ENCODE data around the gene TH.
"Not testable (repeated sequence)": the region's sequence is repeated elsewhere in the genome, so short reads cannot be mapped to it uniquely, and the experiment has no call there.

TH gene

DNA sequence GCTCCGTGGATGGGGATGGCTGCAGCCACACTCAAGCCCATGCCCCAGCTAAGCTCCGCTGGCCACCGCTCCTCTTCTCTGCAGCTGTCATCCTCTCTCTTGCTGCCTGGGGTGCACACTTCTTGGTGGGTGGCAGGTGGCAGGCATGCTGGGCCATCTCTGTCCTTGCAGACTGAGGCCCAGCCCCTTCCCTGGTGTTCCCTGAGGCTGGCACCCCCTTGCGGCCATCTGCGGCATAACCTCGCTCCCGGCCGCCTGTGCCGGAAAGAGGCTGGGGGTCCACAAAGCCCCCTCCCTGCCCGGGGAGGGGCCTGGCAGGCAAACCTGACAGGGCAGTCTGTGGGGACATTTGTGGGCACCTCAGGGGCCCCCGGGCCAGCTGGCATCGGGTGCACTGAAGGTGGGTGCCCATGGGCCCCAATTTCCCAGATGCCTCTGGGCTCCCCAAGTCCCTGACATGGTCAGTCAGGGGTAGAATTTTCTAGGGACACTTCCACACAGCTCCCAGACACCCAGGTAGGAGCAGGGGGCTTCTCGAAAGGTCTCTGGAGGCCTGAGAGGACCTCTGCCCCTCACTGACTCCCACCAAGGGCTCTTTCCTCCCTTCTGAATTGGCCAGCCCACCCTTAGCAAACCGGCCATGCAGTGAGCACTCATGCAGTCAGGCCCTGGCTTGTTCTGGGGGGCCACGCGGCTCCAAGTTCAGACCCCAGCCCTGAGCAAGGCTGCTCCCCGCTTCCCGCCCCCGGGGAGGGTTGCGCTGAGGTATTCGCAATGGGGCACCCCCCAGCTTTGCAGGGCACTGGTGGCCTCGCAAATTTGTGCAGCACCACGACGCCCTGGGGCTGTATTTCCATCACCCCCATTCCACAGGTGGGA lies 23.5 kb upstream of the TH start:
- peak; percentile 16 for DNase-seq

DNA sequence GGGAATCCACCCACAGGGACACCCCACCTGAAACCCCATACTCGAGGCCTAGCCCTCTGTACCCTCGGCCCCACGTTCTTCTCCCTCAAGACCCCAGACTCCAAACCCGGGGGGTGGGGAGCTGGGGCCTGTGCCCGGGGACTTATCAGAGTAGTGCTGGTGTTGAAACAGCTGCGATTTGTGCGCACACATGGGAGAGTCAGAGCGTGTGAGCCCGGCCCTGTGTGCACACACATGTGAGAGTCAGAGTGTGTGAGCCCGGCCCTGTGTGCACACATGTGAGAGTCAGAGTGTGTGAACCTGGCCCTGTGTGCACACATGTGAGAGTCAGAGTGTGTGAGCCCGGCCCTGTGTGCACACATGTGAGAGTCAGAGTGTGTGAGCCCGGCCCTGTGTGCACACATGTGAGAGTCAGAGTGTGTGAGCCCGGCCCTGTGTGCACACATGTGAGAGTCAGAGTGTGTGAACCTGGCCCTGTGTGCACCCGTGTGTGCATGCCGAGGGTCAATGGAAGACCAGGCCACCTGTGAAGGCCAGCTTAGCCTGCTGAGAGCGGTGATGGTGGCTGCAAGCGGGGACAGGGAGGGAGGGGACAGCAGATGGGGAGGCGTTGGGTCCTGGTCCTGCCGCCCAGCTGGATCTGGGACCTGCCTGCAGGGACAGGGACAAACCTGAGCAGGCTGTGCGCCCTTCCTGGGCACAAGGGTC lies 22.4 kb upstream of the TH start:
- DNase-seq, result not testable (repeated sequence)

DNA sequence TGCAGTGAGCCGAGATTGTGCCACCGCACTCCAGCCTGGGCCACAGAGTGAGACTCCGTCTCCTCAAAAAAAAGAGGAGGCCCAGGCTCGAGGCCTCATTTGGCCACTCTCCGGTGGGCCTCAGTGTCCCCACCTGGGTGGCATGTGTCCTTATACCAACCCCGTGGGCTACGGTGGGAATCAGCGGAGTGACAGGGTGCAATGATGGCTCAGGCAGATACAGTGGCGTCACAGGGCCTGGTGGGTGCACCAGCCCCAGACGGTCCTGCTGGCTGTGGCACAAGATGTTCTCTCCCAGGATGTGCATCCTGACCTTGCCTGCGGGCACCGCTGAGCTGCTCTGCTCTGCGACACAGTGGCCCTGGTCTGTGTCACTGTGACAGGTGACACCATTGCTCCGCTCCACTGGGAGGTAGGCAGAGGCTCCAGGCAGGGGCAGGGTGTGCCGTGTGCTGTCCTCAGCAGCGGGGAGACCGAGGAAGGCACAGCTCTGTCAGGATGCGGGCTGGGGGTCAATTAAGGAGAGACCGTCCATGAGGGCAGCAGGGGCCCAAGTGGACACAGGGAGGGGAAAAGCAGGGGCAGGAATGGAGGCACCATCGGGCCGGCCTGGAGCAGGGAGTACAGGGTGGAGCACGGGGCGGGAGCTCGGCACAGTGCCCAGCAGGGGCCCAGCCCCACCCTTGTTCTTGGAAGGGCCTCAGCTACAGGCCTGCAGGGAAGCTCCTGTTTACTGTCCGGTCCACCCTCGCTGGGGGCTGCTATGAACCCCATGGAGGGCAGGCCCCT lies 21.7 kb upstream of the TH start:
- DNase-seq, result no peak

DNA sequence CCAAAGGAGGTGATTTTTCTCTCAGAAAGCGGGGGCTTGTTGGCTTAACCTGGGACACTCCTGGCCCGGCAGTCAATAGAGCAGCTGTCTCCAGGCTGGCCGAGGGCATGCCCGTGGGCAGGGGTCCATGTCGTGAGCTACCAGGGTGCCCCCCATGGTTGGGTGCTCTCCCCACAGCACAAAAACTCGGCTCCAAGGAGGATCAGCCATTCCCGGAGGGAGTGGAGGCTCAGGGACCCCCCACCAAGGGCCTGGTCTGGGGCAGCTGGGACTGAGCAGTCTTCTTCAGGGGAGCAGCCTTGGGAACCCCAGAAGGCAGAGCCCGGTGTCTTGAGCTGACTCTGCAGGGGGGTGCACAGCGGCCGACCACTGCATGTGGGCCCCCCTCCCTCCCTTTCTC lies 20.8 kb upstream of the TH start:
- DNase-seq, result no peak

DNA sequence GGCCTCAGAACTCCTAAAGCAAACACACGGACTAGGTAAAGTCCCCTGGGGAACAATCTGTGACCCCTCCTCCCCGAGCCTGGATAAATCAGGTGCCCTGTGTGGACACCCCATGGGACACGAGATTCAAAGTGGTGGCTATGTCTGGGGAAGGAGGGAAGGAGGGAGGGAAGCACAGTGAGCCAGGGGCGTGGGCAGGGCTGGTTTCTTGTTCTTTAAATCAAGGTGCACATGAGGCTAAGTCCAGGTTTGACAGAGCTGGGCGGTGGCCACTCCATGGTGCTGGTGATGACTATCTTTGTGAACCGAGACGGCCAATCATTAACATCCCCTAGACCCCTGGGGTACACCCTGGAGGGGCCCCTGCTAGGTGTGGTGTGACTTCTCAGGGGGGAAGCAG lies 20.3 kb upstream of the TH start:
- DNase-seq, result no peak

DNA sequence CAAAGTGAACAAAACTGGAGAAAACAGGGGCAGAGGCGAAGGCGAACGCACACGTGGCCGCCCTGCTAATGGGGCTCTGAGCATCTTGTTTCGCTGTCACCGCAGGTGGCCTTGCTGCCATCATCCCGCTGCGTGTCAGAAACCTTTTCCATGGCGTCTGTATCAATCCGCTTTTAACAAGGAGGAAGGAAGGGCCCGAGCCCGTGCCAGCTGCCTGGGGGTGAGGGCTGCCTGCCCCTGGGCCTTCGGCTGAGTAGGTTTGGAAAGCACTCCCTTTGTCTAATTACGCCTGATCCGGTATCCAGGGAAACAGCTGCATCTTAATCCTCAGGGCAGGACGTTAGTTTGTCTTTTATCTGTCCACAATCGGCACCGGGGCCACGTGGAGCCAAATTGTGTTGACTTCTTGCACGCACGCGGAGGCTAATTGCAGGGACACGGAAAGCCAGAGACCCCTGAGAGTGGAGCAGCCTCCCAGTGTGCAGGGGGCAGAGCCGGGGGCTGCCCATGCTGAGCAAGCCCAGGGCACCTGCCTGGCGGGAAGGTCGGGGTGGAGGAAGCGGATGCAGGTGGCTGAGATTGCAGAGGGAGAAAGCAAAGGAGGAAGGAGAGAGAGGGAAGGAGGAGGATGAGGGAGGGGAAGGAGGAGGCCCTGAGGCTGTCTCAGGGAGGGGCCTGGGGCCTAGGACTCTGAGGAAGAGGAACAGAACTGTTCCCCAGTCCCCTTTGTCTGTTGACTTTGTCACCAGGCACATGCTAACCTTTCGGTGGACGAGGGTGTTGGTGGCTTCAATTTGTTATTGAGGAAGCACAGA lies 19.2 kb upstream of the TH start:
- no peak for DNase-seq

GRCh38 chr11:2189938-2190656 lies 18.5 kb upstream of the TH start:
- no peak for DNase-seq

DNA sequence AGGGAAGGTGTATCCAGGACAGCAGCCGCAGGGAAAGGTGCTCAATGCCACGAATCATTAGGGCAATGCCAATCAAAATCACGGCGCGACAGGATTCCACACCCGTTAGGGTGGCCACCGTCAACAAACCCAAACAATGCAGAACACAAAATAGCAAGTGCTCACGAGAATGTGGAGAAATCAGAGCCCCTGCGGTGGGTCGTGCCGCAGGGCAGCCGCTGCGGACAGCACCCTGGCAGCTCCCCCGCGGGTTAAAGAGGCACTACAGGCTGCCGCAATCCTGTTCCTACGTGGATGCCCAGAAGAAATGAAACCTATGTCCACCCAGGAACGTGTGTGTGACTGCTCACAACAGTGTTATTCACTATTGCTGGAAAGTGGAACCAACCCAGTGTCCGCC lies 17.1 kb upstream of the TH start:
- no peak for DNase-seq

GRCh38 chr11:2187280-2187707 lies 15.7 kb upstream of the TH start:
- no peak for DNase-seq

GRCh38 chr11:2186669-2187279 lies 15.2 kb upstream of the TH start:
- peak; percentile 14 for DNase-seq

GRCh38 chr11:2185324-2186085 lies 13.9 kb upstream of the TH start:
- DNase-seq, result no peak

DNA sequence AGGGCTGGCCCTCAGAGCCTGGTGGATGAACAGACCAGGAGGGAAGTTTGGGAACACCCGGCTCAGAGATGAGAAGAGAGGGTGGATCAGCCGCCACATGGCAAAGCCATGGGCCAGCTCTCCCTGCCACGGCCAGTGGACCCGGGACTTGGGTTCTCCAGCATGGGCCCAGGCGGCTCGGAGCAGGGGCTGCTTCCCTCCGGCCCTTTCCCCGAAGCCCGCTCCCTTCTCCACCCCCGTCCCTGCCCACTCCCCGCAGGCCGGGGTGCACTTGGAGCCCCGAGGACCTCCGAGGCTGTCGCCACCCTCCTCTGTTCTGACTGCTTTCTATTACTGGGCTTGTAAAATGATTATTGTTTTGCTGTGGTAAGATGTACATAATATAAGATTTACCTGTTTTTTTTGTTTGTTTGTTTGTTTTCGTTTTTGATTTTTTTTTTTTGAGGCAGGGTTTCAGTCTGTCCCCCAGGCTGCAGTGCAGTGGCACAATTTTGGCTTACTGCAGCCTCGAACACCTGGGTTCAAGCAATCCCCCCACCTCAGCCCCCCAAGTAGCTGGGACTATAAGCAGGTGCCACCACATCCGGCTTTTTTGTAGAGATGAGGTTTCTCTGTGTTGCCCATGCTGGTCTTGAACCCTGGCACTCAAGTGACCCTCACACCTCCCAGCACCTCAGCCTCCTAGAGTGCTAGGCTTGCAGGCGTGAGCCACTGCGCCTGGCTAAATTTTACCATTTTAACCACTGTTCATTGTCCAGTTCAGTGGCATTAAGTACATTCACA lies 11.3 kb upstream of the TH start:
- no peak for DNase-seq

GRCh38 chr11:2182075-2182474 lies 10.5 kb upstream of the TH start:
- no peak for DNase-seq

DNA sequence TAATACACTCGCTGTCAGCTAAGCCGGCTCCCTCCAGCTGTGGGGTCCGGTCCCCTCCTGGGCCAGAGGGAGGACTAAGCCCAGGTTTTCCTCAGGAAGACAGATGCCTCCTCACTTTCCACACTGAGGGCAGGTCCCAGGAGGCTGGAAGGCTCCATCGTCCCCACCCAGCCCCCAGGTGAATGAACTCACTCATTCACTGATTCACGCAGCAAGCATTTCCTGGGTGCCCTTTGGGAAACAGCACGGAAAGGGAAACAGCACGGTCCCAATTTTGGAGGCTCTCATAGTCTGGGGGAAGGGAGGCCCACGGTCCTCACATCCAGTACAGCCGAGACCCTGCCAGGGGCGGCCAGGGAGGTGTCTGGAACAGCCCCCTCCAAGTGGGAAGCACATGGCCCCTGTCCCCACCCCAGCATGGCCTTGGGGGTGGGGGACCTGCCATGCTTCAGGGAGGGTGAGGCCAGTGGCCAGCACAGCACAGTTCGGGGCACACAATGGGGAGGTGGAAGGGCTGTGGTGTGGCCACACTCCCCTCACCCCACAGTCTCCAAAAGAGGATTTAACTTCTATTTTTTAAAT lies 9.3 kb upstream of the TH start:
- DNase-seq, result no peak

DNA sequence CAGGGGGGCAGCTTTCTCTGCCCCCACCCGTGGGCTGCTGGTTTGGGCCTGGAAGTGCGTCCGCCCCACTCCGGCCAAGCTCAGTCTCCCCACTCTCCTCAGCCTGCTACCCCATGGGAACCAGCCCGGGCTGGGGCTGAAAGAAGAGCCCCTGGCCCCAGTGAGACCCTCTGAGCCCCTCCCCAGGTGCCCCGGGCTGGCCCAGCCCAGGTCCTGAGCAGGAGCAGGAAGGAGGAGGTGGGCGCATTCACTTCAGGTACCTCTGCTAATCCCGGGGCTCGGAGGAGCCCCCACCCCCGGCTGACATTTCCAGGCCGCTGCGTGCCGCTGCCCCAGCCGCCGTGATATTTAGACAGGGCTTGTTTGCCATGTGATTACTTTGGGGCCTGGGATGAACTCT lies 8.7 kb upstream of the TH start:
- DNase-seq, result no peak

DNA sequence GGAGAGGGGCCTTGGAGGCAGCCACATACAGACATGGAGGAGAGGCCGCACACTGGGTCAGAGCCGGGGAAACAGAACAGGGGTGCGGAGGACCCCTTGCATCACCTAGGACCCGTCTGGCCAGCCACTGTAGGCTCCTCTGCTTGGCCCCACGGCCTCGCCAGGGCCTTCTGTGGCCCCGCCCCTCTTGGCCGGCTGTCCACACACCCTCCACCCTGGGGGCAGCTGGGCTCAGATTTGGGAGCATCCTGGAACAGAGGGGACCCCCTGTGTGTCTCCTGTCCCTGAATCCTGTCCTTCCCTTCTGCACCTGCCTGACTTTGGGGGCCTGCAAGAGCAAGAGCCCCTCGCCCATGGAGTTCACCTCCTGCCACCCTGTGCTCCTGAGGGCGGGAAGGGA lies 7.9 kb upstream of the TH start:
- no peak for DNase-seq

GRCh38 chr11:2178906-2179494 lies 7.4 kb upstream of the TH start:
- DNase-seq, result no peak

DNA sequence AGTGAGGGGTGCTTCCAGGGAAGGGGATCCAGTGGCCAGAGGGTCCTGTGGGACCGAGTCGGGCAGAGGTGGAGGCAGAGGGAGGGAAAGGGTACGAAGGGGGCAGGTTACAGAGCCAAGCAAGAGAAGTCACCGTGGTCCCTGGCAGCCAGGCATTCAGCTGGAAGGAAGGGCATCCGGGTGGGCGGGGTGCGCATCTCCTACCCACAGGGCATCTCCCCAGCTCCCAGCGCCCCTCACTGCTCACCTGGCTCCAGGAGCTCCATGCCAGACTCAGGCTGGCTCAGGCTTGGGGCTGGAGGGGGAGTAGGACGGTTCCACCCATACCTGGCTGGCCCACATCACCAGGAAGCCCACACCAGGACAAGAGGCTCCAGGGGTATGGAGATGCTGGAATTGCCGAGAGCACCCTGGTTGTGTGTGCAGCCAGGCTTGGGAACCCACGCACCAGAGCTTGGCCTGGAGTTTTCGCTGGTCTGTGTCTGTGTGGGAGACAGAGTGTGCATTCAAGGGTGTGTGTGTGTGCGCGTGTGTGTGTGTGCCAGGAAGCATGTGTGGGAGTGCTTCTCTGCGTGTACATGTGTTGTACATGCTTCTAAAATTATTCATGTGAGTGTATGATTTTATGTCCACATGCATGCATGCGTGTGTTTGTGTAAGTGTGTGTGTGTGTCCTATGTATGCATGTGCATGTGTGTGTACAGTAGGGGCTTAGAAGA lies 6.6 kb upstream of the TH start:
- not testable (repeated sequence) for DNase-seq
